Forelimb muscle (tissue), 1 donor: Measurements from ENCODE around the gene BCL6. TPM values are rescaled to one million over a fixed set of nuclear protein-coding genes. Genes with fewer than 3 reads are reported as not detected.

Source experiments
- DNase-seq: peaks from one replicate; pipeline ENCODE4 v3.0.0-alpha.2; 2013; ENCODE audit warnings: low read depth
- polyA plus RNA-seq: library from polyadenylated mRNA; unstranded; fragments of 120-200 nt; gene quantifications from one replicate; pipeline ENCODE4 v1.2.1, GENCODE V29; 2013; ENCODE audit not compliant: insufficient read length

BCL6 gene
- polyA plus RNA-seq, 1 donor, result 30.6 TPM

- no peak for DNase-seq
Measured at GRCh38 chr3:187739094-187739560, 6.1 kb downstream of the BCL6 start.

GRCh38 chr3:187738331-187739093, 6.8 kb downstream of the BCL6 start:
- peak; percentile 96 for DNase-seq

GRCh38 chr3:187738071-187738330, 7.3 kb downstream of the BCL6 start:
- DNase-seq, result no peak

GRCh38 chr3:187737368-187738070, 7.7 kb downstream of the BCL6 start:
- no peak for DNase-seq

GRCh38 chr3:187737006-187737367, 8.3 kb downstream of the BCL6 start:
- no peak for DNase-seq

GRCh38 chr3:187736418-187736871, 8.8 kb downstream of the BCL6 start:
- DNase-seq, result no peak

- DNase-seq, result no peak
Measured at GRCh38 chr3:187735837-187736236, 9.4 kb downstream of the BCL6 start.

GRCh38 chr3:187735383-187735782, 9.9 kb downstream of the BCL6 start:
- DNase-seq, result no peak

- DNase-seq, result no peak
Measured at GRCh38 chr3:187734841-187735240, 10.4 kb downstream of the BCL6 start.

GRCh38 chr3:187733371-187733770, 11.9 kb downstream of the BCL6 start:
- no peak for DNase-seq

- no peak for DNase-seq
Measured at GRCh38 chr3:187729598-187729997, 15.7 kb downstream of the BCL6 start.

GRCh38 chr3:187728940-187729583, 16.2 kb downstream of the BCL6 start:
- DNase-seq, result no peak

- DNase-seq, result no peak
Measured at GRCh38 chr3:187728248-187728647, 17.0 kb downstream of the BCL6 start.

- no peak for DNase-seq
Measured at GRCh38 chr3:187726564-187726963, 18.7 kb downstream of the BCL6 start.

GRCh38 chr3:187725653-187726370, 19.5 kb downstream of the BCL6 start:
- no peak for DNase-seq

- no peak for DNase-seq
Measured at GRCh38 chr3:187725224-187725623, 20.0 kb downstream of the BCL6 start.

GRCh38 chr3:187722206-187722612, 23.1 kb downstream of the BCL6 start:
- DNase-seq, result no peak

- no peak for DNase-seq
Measured at GRCh38 chr3:187721055-187721454, 24.2 kb downstream of the BCL6 start.

- DNase-seq, result no peak
Measured at GRCh38 chr3:187720337-187720670, 25.0 kb downstream of the BCL6 start.

GRCh38 chr3:187719628-187720336, 25.5 kb downstream of the BCL6 start:
- DNase-seq, result no peak

- DNase-seq, result no peak
Measured at GRCh38 chr3:187718802-187719201, 26.5 kb downstream of the BCL6 start.

GRCh38 chr3:187717572-187717971, 27.7 kb downstream of the BCL6 start:
- DNase-seq, result no peak
